GM19193 (cell line): ENCODE results near the gene BRD1.
A peak's percentile ranks its signal among the peaks of the same experiment; 100 is the strongest.

ENCODE experiments used
- POLR2A ChIP-seq: IDR thresholded peaks from 4 replicates; pipeline ENCODE4 v1.6.1; 2011; ENCODE audit not compliant: insufficient read depth, insufficient read length; ENCODE audit errors: extremely low read depth

Gene BRD1

GRCh38 chr22:49763696-49764095 lies 64.0 kb downstream of the BRD1 start:
- TF ChIP-seq POLR2A = no peak

DNA sequence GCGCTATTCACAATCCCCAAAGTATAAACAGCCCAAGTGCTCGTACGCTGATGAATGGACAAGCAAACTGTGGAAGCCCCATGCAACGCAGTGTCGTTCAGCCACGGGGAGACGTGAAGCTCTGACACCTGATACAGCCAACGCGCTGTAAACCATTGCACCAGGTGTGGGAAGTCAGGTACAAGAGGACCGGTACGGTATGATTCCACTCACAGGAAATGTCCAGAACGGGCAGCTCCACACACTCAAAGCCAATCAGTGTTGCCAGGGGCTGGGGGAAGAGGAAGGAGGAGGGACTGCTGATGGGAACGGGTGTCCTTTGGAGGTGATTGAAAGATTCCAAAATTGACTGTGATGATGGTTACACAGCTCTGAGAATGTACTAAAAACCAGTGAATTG lies 64.5 kb downstream of the BRD1 start:
- TF ChIP-seq POLR2A = no peak

DNA sequence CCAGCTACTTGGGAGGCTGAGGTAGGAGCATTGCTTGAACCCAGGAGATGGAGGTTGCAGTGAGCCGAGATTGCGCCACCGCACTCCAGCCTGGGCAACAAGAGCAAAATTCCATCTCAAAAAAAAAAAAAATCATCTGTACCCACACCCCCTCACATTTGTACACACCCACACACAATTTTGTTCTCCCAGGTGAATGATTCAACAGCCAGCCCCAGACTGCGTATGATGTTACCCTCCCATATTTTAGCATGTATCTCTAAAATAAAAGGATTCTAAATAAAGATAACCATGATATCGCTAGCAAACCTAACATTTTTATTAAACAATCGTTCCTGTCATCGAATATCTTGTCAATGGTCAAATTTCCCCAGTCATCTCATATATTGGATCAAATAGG lies 65.8 kb downstream of the BRD1 start:
- no peak for TF ChIP-seq POLR2A

DNA sequence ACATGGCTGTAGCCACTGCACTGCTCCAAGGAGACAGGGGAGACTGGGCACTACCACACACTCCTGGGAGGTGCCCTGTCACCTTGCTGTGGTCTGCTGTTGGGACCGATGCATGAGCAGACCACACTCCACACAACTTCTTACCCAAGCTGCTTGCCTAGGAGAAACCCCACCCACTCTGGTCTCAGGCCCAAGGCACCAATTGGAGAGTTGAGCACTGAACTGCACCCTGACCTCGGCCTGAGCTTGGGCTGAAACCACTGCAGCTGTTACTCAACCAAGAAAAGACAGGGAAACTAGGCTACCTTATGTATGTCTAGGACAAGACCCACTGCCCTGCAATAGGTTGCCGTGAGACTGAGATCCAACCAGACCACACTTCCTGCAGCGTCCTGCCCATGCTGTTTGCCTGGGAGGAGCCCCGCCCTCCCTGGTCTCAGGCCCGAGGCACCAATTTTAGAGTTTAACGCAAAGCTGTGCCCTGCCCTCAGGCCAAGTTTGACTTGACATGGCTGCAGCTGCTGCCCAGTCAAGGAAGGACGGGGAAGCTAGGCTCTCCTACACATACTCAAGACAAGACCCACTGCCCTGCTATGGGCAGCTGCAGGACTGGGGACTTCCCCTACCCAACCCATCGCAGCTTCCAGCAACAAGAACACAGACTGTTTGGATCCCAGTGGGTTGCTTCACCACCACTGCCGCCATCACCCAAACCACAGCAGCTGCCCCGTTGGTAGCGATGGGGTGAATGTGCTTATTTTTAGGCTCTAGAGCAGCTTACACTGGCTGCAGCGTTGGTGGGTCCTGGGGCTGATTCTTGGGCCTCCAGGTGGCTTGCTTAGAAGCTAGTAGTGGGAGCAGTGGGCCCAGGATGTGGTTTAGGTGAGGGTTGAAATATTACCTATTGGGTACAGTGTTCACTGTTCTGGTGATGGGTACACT lies 66.8 kb downstream of the BRD1 start:
- peak; percentile 46 for TF ChIP-seq POLR2A

- TF ChIP-seq POLR2A = no peak
These were observed 67.4 kb downstream of the BRD1 start for GRCh38 chr22:49760280-49760629.

GRCh38 chr22:49756676-49757075 lies 71.0 kb downstream of the BRD1 start:
- TF ChIP-seq POLR2A = no peak

GRCh38 chr22:49756201-49756600 lies 71.5 kb downstream of the BRD1 start:
- TF ChIP-seq POLR2A = no peak

DNA sequence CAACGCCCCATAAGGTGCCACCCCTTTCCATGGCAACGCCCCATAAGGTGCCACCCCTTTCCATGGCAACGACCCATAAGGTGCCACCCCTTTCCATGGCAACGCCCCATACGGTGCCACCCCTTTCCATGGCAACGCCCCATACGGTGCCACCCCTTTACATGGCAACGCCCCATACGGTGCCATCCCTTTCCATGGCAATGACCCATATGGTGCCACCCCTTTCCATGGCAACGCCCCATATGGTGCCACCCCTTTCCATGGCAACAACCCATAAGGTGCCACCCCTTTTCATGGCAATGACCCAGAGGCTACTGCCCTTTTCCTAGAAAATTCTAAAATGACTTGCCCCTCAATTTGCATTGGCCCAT lies 72.1 kb downstream of the BRD1 start:
- TF ChIP-seq POLR2A = no peak

- no peak for TF ChIP-seq POLR2A
These were observed 72.7 kb downstream of the BRD1 start for GRCh38 chr22:49754696-49755630.

- no peak for TF ChIP-seq POLR2A
These were observed 73.5 kb downstream of the BRD1 start for GRCh38 chr22:49753961-49754695.

GRCh38 chr22:49753276-49753890 lies 74.3 kb downstream of the BRD1 start:
- TF ChIP-seq POLR2A = no peak

- TF ChIP-seq POLR2A = no peak
These were observed 75.0 kb downstream of the BRD1 start for GRCh38 chr22:49752598-49753091.

DNA sequence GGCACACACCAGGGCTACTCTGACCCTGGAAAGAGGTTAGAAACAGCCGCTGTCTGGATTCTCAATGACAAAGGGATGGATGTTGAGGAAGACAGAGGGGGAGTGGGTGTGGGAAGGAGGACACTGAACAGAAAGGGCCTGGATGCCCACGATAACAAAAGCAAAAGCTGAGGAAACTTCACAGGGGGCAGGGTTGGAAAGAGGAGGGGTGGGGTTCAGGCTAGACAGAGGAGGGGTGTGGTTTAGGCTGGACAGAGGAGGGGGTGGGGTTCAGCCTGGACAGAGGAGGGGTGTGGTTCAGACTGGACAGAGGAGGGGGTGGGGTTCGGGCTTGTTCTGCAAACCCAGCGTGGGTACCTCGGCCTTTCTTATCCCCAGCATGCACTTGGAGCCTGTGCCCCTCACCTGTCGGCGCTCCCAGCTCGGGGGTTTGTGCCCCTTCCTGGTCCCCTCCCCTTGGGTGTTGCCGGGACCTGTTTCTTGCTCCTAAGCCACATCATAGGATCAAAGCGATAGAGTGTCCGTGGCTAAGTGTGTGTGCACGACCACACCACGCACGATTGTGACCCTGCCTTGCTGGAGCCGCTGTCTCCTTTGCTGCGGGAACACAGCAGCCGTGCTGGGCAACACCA lies 75.6 kb downstream of the BRD1 start:
- no peak for TF ChIP-seq POLR2A
